Stimulated activated CD4-positive, alpha-beta T cell treated with anti-CD3 and anti-CD28 coated beads, Interleukin-15, amount 100 ng/mL, for 1 hour (primary cell): ENCODE results near the gene ZNF350.
"Not testable (repeated sequence)": the region's sequence is repeated elsewhere in the genome, so short reads cannot be mapped to it uniquely, and the experiment has no call there.

Source experiments
- DNase-seq, 2 donors: peaks; one replicate each; pipeline ENCODE4 v3.0.0-alpha.2; 2020; ENCODE audit warnings: low read depth in 1 of 2, low spot score in 1 of 2

Gene ZNF350

GRCh38 chr19:51975787-51976186, 10.9 kb downstream of the ZNF350 start:
- DNase-seq: not testable (repeated sequence)

GRCh38 chr19:51971624-51972023, 15.0 kb downstream of the ZNF350 start:
- DNase-seq: no peak

GRCh38 chr19:51970718-51971117, 15.9 kb downstream of the ZNF350 start:
- DNase-seq: no peak

- no peak for DNase-seq
Observed at GRCh38 chr19:51965583-51965982, 21.1 kb downstream of the ZNF350 start.

GRCh38 chr19:51960621-51961233, 25.9 kb downstream of the ZNF350 start:
- DNase-seq: not testable (repeated sequence)

GRCh38 chr19:51959791-51960190, 26.8 kb downstream of the ZNF350 start:
- DNase-seq: no peak

- not testable (repeated sequence) for DNase-seq
Observed at GRCh38 chr19:51957846-51958245, 28.8 kb downstream of the ZNF350 start.

- DNase-seq: no peak
Observed at GRCh38 chr19:51948975-51949374, 37.7 kb downstream of the ZNF350 start.

GRCh38 chr19:51946602-51947001, 40.0 kb downstream of the ZNF350 start:
- no peak for DNase-seq

GRCh38 chr19:51944798-51945552, 41.7 kb downstream of the ZNF350 start:
- DNase-seq: no peak

- no peak for DNase-seq
Observed at GRCh38 chr19:51938936-51939335, 47.7 kb downstream of the ZNF350 start.

- DNase-seq: no peak
Observed at GRCh38 chr19:51931921-51932320, 54.7 kb downstream of the ZNF350 start.

- no peak for DNase-seq
Observed at GRCh38 chr19:51927859-51928258, 58.8 kb downstream of the ZNF350 start.

GRCh38 chr19:51926784-51927741, 59.6 kb downstream of the ZNF350 start, which contains the start of gene ZNF613:
Gene ZNF613 (plus strand): TSS chr19:51927472. CDS start chr19:51936221, 8,749 bp downstream.
- DNase-seq: peak; percentile 63 to 68

GRCh38 chr19:51926426-51926783, 60.2 kb downstream of the ZNF350 start:
- no peak for DNase-seq

- no peak for DNase-seq
Observed at GRCh38 chr19:51921949-51922348, 64.7 kb downstream of the ZNF350 start.

GRCh38 chr19:51919606-51920005, 67.0 kb downstream of the ZNF350 start:
- no peak for DNase-seq

GRCh38 chr19:51916167-51916566, 70.5 kb downstream of the ZNF350 start:
- DNase-seq: no peak

GRCh38 chr19:51915324-51915867, 71.2 kb downstream of the ZNF350 start:
- no peak for DNase-seq
